Measurements from ENCODE around the gene NCOA5. TPM values are rescaled to one million over a fixed set of nuclear protein-coding genes. Genes with fewer than 3 reads are reported as not detected.

NCOA5 gene
- total RNA-seq, 1 experiment from 2014 or later = 26.9 TPM

- ATAC-seq = no peak
- H4K20me1 ChIP-seq (ENCODE audit: low read length) = peaks cover 96% of the 10 kb centered on the region
- intact Hi-C loops (cut with micrococcal nuclease) = no loop called here
Observed at GRCh38 chr20:46083101-46083500, 6.7 kb downstream of the NCOA5 start.

DNA sequence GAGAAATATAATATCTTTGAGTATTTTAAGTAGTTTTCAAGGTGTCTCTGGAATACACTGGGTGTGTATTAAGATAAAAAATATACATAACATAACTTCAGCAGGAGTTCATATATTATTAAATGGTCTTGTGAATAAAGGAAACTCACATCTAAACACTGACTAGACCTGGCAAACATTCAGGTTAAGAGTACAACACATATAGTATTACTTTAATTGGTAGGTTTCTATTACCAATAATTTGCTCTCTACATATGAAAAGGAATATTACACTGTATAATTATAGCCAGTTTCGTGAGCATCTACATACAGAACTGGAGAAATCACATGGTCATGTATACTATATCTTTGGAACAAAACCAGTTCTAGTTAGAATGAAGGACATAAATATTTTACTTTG is 8.7 kb downstream of the NCOA5 start:
- H3K4me2 ChIP-seq (ENCODE audit: low read length) = no peak overlapping the region
- no peak for TF ChIP-seq EZH2phosphoT487 (IDR thresholded peaks at IDR 0.05; ENCODE audit: borderline replicate concordance, low read length)
- no peak for TF ChIP-seq CTCF (conservative IDR thresholded peaks at IDR 0.05; ENCODE audit: low read depth, low read length)
- TF ChIP-seq EZH2 (IDR thresholded peaks at IDR 0.05; ENCODE audit: low read length, unreplicated experiment) = no peak
- intact Hi-C loops (cut with micrococcal nuclease) = no loop called here
- H3K4me3 ChIP-seq (ENCODE audit: low read length) = no peak overlapping the region
- no peak overlapping the region for H3K9ac ChIP-seq (ENCODE audit: low read length)
- ATAC-seq (no peak), DNase-seq (no peak)
- H3K36me3 ChIP-seq (ENCODE audit: low read depth, low read length) = peaks cover 26% of the 10 kb centered on the region
- no peaks in the 10 kb centered on the region for H3F3A ChIP-seq (ENCODE audit: low read length, unreplicated experiment)
- H3K4me1 ChIP-seq (ENCODE audit: insufficient read depth, low read length) = peaks cover 15% of the 10 kb centered on the region
- no peak overlapping the region for H2AFZ ChIP-seq (ENCODE audit: low read length)
- H3K27me3 ChIP-seq (ENCODE audit: low read length) = no peaks in the 10 kb centered on the region
- H3K9me2 ChIP-seq (replicated peaks; ENCODE audit: low read length) = no peaks in the 10 kb centered on the region
- no peaks in the 10 kb centered on the region for H3K9me3 ChIP-seq (ENCODE audit: low read length)
- H3K79me2 ChIP-seq (ENCODE audit: low read length) = peaks cover 86% of the 10 kb centered on the region
- H3K27ac ChIP-seq (ENCODE audit: low read length) = no peak overlapping the region
- CTCF ChIA-PET = no interaction called here
- BruUV-seq (replicated peaks) = no TSS peak
- peaks cover 86% of the 10 kb centered on the region for H4K20me1 ChIP-seq (ENCODE audit: low read length)
- POLR2A ChIA-PET (ENCODE audit: unreplicated experiment) = no interaction called here

More at GRCh38 chr20:46083101-46083500, 6.7 kb downstream of the NCOA5 start:
- no peak overlapping the region for H3K27ac ChIP-seq (ENCODE audit: low read length)
- H3K4me3 ChIP-seq (ENCODE audit: low read length) = no peak overlapping the region
- CTCF ChIA-PET = no interaction called here
- DNase-seq = no peak
- H3K9me2 ChIP-seq (replicated peaks; ENCODE audit: low read length) = no peaks in the 10 kb centered on the region
- no peaks in the 10 kb centered on the region for H3F3A ChIP-seq (ENCODE audit: low read length, unreplicated experiment)
- H3K9me3 ChIP-seq (ENCODE audit: low read length) = no peaks in the 10 kb centered on the region
- TF ChIP-seq EZH2phosphoT487 (IDR thresholded peaks at IDR 0.05; ENCODE audit: borderline replicate concordance, low read length) = no peak
- TF ChIP-seq EZH2 (IDR thresholded peaks at IDR 0.05; ENCODE audit: low read length, unreplicated experiment) = no peak
- no peak for TF ChIP-seq CTCF (conservative IDR thresholded peaks at IDR 0.05; ENCODE audit: low read depth, low read length)
- H3K36me3 ChIP-seq (ENCODE audit: low read depth, low read length) = peaks cover 16% of the 10 kb centered on the region
- H3K4me2 ChIP-seq (ENCODE audit: low read length) = no peak overlapping the region
- H3K27me3 ChIP-seq (ENCODE audit: low read length) = no peaks in the 10 kb centered on the region
- no TSS peak for BruUV-seq (replicated peaks)
- H3K9ac ChIP-seq (ENCODE audit: low read length) = no peak overlapping the region
- no peak overlapping the region for H2AFZ ChIP-seq (ENCODE audit: low read length)
- peaks cover 32% of the 10 kb centered on the region for H3K4me1 ChIP-seq (ENCODE audit: insufficient read depth, low read length)
- POLR2A ChIA-PET (ENCODE audit: unreplicated experiment) = no interaction called here
- H3K79me2 ChIP-seq (ENCODE audit: low read length) = peaks cover 100% of the 10 kb centered on the region

DNA sequence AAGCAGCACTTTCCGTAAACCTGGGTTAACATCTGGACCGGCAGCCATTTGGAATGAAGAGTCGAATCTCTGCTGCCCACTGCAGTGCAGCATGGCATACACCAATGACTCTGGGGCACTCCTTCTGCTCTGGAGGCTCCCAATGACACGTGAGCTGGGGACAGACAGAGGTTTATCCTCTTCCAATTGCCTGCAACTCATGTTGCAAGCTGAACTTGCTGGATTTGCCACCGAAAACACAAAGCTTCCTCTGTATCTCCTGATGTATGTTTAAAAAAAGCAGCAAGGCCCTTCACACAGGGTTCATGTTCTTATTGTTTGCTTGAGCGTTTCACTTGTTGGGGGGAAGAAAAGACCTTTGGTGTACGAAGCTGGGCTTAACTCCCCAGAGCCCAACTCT is 10.8 kb downstream of the NCOA5 start:
- H3K79me2 ChIP-seq (ENCODE audit: low read length) = peaks cover 65% of the 10 kb centered on the region
- no peak for DNase-seq
- no peak overlapping the region for H3K4me2 ChIP-seq (ENCODE audit: low read length)
- no peaks in the 10 kb centered on the region for H3K27me3 ChIP-seq (ENCODE audit: low read length)
- ChIA-PET POLR2A (ENCODE audit: unreplicated experiment) (no interaction called here), CTCF (no interaction called here)
- H3K4me3 ChIP-seq (ENCODE audit: low read length) = no peak overlapping the region
- ATAC-seq = no peak
- H2AFZ ChIP-seq (ENCODE audit: low read length) = no peak overlapping the region
- no peak for TF ChIP-seq CTCF (conservative IDR thresholded peaks at IDR 0.05; ENCODE audit: low read depth, low read length)
- no peak for TF ChIP-seq EZH2phosphoT487 (IDR thresholded peaks at IDR 0.05; ENCODE audit: borderline replicate concordance, low read length)
- TF ChIP-seq EZH2 (IDR thresholded peaks at IDR 0.05; ENCODE audit: low read length, unreplicated experiment) = no peak
- H3K9me3 ChIP-seq (ENCODE audit: low read length) = no peaks in the 10 kb centered on the region
- peaks cover 65% of the 10 kb centered on the region for H4K20me1 ChIP-seq (ENCODE audit: low read length)
- H3K9me2 ChIP-seq (replicated peaks; ENCODE audit: low read length) = no peaks in the 10 kb centered on the region
- no peaks in the 10 kb centered on the region for H3K4me1 ChIP-seq (ENCODE audit: insufficient read depth, low read length)
- peaks cover 44% of the 10 kb centered on the region for H3K36me3 ChIP-seq (ENCODE audit: low read depth, low read length)
- no peak overlapping the region for H3K9ac ChIP-seq (ENCODE audit: low read length)
- intact Hi-C loops (cut with micrococcal nuclease) = no loop called here
- BruUV-seq (replicated peaks) = no TSS peak
- H3F3A ChIP-seq (ENCODE audit: low read length, unreplicated experiment) = no peaks in the 10 kb centered on the region
- no peak overlapping the region for H3K27ac ChIP-seq (ENCODE audit: low read length)
